Esophagus muscularis mucosa (tissue), 4 donors: ENCODE measurements around the gene UQCR10. TPM values are rescaled to one million over a fixed set of nuclear protein-coding genes. Genes with fewer than 3 reads are reported as not detected.

ENCODE experiments used
- DNase-seq: peaks from one replicate; pipeline ENCODE4 v3.0.0-alpha.2; 2017; ENCODE audit errors: extremely low spot score
- H3K27ac ChIP-seq, 4 donors: fragments of 200-600 bp; sonication (generic); replicated peaks in 1 of 4; 1 replicate in 3 of 4; 2 replicates in 1 of 4; pipeline ENCODE4 v1.5.1; 2016 to 2019; ENCODE audit warnings: mild to moderate bottlenecking in 1 of 4
- H3K27me3 ChIP-seq, 4 donors: fragments of 200-600 bp; sonication (generic); one replicate each; pipeline versions ENCODE4 v1.5.1 to v1.6.0; 2016 to 2019
- H3K36me3 ChIP-seq, 4 donors: fragments of 200-600 bp; sonication (generic); one replicate each; pipeline ENCODE4 v1.5.1; 2016 to 2019
- H3K4me1 ChIP-seq, 4 donors: fragments of 200-600 bp; sonication (generic); one replicate each; pipeline ENCODE4 v1.5.1; 2016 to 2019
- H3K4me3 ChIP-seq, 4 donors: fragments of 200-600 bp; sonication (generic); 1 replicate in 2 of 4; 2 replicates in 2 of 4; pipeline ENCODE4 v1.5.1; 2016 to 2019; ENCODE audit warnings: mild to moderate bottlenecking in 4 of 4, moderate library complexity in 1 of 4
- H3K9me3 ChIP-seq, 4 donors: fragments of 200-600 bp; sonication (generic); 1 replicate in 3 of 4; 2 replicates in 1 of 4; pipeline ENCODE4 v1.5.1; 2016 to 2019
- EP300 ChIP-seq: sonication (generic); formaldehyde crosslinking; IDR thresholded peaks from one replicate; pipeline ENCODE4 v1.6.1; 2017; ENCODE audit warnings: antibody characterized with exemption
- POLR2A ChIP-seq: fragments of 450-650 bp; IDR thresholded peaks from one replicate; pipeline ENCODE4 v1.6.1; 2017; ENCODE audit warnings: antibody characterized with exemption, moderate library complexity, mild to moderate bottlenecking, low read depth
- POLR2AphosphoS5 ChIP-seq, 2 donors: sonication (generic); formaldehyde crosslinking; IDR thresholded peaks; one replicate each; pipeline ENCODE4 v1.6.1; 2017; ENCODE audit warnings: antibody characterized with exemption in 2 of 2
- whole genome bisulfite sequencing: methylation state at CpG from one replicate; pipeline ENCODE4 v1.1.5; 2018; 5-methylcytosine and 5-hydroxymethylcytosine counted together
- intact Hi-C: fragments of 100-400 bp; cut with DNase I; formaldehyde crosslinking; loops from one replicate; pipeline ENCODE4 v1.15.1; 2023
- total RNA-seq, 4 donors: library from RNA; depleted of rRNA; stranded (reverse); fragments of >200 nt; gene quantifications; one replicate each; pipeline versions ENCODE4 v1.1.0 to v1.2.1, GENCODE V29; 2016
- TF ChIP-seq, protein P1 (sequence below), 3 experiments: fragments of 200-600 bp in 2 of 3; fragments of 450-650 bp in 1 of 3; sonication (generic) in 2 of 3; IDR thresholded peaks; one replicate each; pipeline ENCODE4 v1.5.1; 2017 to 2019; ENCODE audit warnings: antibody characterized with exemption in 3 of 3, mild to moderate bottlenecking in 2 of 3, moderate library complexity in 1 of 3

Gene UQCR10
- total RNA-seq, 4 donors from 2014 or later, result 57.5 to 81.7 (median 59.0) TPM

DNA sequence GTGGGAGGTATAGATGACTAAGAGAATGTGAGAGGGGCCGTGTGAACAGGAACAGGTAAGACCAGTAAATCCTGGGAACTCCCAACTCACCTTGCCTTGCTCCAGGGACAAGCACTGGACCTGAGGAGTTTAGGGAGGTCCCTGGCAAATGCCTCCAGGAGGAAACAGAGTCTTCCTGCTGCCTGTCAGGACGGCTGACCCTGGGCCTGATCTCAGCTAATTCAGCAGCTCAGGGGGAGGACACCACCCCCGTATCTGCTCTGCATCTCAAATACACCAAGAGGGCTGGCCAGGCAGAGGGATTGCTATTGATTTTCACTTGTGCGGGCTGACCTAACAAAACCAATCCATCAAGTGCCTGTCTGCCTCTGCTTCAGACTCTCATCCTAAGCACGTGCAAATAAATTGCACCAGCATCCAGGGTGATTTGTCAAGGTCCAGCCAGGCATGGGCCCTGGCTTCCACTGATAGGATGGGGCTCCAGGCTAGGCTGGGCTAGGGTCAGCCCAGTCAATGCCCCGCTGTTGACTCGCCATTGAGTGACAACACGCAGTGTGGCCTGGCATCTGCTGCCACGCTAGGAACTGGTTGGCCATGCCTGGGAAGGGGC lies 20.3 kb downstream of the UQCR10 start:
- WGBS, result 74% methylated on average over 6 of the region's 9 CpGs
- H3K36me3 ChIP-seq, result peaks cover 35 to 59% (median 52%) of the 10 kb centered on the region in 4 donors

GRCh38 chr22:29788339-29789279 lies 21.4 kb downstream of the UQCR10 start:
- DNase-seq, result no peak
- Histone ChIP-seq H3K4me1 (peaks cover 0 to 30% (median 19%) of the 10 kb centered on the region in 4 donors), H3K27me3 (no peaks in the 10 kb centered on the region), H3K36me3 (peaks cover 46 to 70% (median 64%) of the 10 kb centered on the region in 4 donors), H3K4me3 (no peak overlapping the region), H3K27ac (no peak overlapping the region), H3K9me3 (no peaks in the 10 kb centered on the region)
- 83% methylated on average over 22 of the region's 27 CpGs for WGBS
- intact Hi-C loops, result no loop called here
- TF ChIP-seq POLR2AphosphoS5 (IDR thresholded peaks at IDR 0.05) (no peak), EP300 (no peak)

More for the DNA sequence above, 20.3 kb downstream of the UQCR10 start:
- Histone ChIP-seq H3K4me3 (no peak overlapping the region), H3K9me3 (no peaks in the 10 kb centered on the region), H3K4me1 (peaks cover 2 to 30% (median 19%) of the 10 kb centered on the region in 4 donors), H3K27ac (no peak overlapping the region), H3K27me3 (no peaks in the 10 kb centered on the region)
- TF ChIP-seq EP300, result no peak
- TF ChIP-seq POLR2AphosphoS5 (IDR thresholded peaks at IDR 0.05), result no peak
- TF ChIP-seq, protein P1, sequence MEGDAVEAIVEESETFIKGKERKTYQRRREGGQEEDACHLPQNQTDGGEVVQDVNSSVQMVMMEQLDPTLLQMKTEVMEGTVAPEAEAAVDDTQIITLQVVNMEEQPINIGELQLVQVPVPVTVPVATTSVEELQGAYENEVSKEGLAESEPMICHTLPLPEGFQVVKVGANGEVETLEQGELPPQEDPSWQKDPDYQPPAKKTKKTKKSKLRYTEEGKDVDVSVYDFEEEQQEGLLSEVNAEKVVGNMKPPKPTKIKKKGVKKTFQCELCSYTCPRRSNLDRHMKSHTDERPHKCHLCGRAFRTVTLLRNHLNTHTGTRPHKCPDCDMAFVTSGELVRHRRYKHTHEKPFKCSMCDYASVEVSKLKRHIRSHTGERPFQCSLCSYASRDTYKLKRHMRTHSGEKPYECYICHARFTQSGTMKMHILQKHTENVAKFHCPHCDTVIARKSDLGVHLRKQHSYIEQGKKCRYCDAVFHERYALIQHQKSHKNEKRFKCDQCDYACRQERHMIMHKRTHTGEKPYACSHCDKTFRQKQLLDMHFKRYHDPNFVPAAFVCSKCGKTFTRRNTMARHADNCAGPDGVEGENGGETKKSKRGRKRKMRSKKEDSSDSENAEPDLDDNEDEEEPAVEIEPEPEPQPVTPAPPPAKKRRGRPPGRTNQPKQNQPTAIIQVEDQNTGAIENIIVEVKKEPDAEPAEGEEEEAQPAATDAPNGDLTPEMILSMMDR (IDR thresholded peaks at IDR 0.05), result no peak
- no peak for TF ChIP-seq POLR2A
- intact Hi-C loops, result no loop called here
- DNase-seq, result no peak

DNA sequence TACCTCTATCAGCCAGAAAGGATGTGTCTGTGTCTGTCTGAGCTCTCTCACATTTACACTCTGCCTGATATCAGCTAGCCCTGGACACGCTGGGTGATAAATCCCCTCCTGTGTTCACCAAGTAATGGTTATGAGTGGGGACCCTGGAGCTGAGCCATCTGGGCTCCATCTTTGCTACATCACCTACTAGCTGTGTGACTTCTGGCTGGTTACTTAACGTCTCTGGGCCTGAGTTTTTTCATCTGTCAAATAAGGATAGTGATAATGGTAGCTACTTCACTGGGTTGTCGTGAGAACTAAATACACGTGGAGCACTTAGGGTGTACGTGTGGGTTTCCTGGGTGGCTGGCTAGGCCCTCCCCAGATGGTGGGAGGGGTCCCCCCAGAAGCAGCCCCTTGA lies 22.9 kb downstream of the UQCR10 start:
- DNase-seq, result no peak
- intact Hi-C loops, result no loop called here
- H3K27ac ChIP-seq, result no peak overlapping the region
- H3K27me3 ChIP-seq, result no peaks in the 10 kb centered on the region
- H3K4me1 ChIP-seq, result peaks cover 0 to 16% (median 6%) of the 10 kb centered on the region in 4 donors
- peaks cover 50 to 84% (median 78%) of the 10 kb centered on the region in 4 donors for H3K36me3 ChIP-seq
- TF ChIP-seq POLR2A, result no peak
- no peak for TF ChIP-seq EP300
- TF ChIP-seq, protein P1 (IDR thresholded peaks at IDR 0.05), result no peak
- 86% methylated on average over 5 of the region's 5 CpGs for WGBS
- H3K4me3 ChIP-seq, result no peak overlapping the region
- H3K9me3 ChIP-seq, result no peaks in the 10 kb centered on the region

DNA sequence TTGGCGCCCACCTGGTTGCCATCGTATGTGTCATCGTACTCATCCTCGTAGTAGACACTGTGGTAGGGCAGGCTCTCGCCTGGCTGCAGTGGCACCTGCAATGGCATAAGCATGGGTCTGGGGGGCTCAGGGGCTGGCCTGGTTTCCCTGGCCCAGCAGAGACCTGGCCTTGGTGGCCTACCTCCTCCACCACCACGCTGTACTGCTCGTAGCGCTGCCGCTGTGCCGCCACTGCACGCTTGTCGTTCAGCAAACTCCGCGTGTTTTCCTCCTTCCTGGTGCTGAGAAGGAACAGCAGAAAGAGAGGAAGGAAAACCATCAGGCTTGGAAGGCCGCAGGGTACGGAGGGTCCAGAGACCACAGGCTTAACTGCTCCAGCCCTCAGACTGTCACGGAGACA lies 26.2 kb downstream of the UQCR10 start:
- intact Hi-C loops, result no loop called here
- H3K36me3 ChIP-seq, result peaks cover 48 to 100% (median 95%) of the 10 kb centered on the region in 4 donors

More for the DNA sequence above, 26.2 kb downstream of the UQCR10 start:
- DNase-seq, result no peak
- 95% methylated on average over 17 of the region's 17 CpGs for WGBS
- no peak overlapping the region for H3K27ac ChIP-seq
- TF ChIP-seq POLR2A (no peak), POLR2AphosphoS5 (IDR thresholded peaks at IDR 0.05) (no peak), EP300 (no peak)
- TF ChIP-seq, protein P1 (IDR thresholded peaks at IDR 0.05), result no peak
- peaks cover 0 to 6% (median 5%) of the 10 kb centered on the region in 4 donors for H3K4me1 ChIP-seq
- H3K9me3 ChIP-seq, result no peaks in the 10 kb centered on the region
- H3K4me3 ChIP-seq, result no peak overlapping the region
- H3K27me3 ChIP-seq, result no peaks in the 10 kb centered on the region
